ENCODE data around the gene LRCH1.
A peak's percentile ranks its signal among the peaks of the same experiment; 100 is the strongest.

LRCH1 gene

GRCh38 chr13:46668302-46668720 is 115.3 kb downstream of the LRCH1 start:
- DNase-seq: no peak

DNA sequence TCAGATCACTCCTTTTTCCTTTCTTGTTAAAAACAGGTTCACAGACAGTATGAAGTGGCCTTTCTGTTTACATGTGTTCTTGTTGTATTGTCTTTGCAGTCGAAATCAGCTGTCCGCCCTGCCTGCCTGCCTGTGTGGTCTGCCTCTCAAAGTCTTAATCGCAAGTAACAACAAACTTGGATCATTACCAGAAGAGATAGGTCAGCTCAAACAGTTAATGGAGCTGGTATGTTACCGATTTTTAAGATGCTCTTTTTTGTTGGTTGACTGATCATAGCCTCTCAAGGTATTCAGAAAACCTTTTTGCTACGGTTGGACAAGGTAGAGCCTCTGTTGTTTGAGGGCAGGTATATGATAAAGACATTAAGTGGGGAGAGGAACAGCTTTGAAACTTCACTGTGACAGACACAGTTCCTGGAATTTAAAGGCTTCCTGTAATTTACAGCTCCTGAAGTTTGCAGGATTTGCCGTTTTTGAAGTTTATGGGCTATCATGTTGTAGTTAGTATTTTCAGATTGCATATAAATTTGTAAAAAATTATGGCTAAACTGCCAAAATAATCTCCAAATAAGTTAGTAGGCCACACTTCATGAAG is 116.1 kb downstream of the LRCH1 start:
- DNase-seq: no peak

DNA sequence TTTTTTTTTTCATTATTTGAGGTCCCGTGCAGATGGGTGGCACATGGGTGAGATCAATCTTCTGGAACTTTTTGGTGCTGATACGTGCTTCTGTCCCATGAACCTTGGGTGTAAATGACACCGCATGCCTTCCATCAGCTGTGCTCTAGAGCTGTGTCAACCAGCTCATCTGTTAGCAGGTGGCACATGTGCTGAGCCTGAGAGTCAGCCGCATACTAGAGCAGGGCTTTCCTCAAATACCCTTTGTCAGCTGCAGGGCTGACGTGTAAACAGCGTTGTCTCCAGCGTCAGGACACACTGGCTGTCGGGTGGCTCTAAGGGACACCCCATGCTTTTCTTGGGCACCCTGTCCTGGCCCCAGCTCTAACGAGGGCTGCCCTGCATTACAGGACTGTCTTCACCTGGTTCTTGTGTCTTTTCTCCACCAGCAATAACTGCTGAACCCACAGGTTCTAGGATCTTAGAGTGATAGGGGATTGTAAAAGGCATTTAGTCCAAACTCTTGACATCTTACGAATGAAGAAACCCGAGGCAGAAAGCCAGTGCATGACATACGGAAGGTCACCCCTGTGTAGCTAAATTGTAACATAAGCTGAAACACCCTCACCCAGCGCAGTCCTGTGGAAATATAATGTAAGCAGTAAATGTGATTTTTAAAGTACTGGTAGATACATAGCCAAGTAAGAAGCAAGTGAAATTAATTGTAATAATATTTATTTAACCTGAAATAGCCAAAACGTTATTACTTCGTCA is 119.5 kb downstream of the LRCH1 start:
- DNase-seq: no peak

DNA sequence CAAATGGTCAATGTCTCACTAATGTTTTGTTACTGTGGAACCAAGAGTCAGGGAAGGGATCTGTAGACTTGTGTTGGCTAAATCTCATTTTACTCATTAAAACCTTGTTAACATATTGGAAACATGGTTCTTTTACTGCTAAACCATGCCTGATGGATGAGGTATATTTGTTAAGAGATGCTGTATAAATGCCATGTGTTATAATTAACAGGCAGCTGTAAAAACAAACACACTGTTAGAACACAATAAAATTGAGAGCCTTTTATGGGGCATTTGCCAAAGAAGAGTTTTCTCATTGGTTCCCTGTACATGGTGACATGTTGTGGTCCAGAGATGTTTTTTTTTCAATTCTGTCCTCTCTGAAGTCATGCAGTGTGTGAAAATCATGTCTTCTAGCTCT is 122.0 kb downstream of the LRCH1 start:
- peak; percentile 19 for DNase-seq

DNA sequence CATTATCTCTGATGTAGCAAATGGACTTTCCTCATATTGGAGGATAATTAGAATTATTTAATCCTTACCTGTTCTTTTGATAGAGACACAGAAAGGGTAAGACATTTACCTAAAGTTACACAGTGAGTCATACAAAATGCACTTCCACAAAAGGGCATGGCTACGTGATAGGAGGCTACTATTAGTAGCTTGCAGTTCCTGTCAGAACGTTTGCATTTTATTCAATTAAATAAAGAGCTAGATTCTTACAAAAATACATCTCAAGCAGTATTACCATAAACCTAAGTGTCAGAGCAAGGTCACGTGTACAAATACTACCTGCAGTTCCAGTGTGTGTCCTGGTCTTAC is 123.4 kb downstream of the LRCH1 start:
- no peak for DNase-seq

GRCh38 chr13:46679369-46680120 is 126.6 kb downstream of the LRCH1 start:
- DNase-seq: no peak

DNA sequence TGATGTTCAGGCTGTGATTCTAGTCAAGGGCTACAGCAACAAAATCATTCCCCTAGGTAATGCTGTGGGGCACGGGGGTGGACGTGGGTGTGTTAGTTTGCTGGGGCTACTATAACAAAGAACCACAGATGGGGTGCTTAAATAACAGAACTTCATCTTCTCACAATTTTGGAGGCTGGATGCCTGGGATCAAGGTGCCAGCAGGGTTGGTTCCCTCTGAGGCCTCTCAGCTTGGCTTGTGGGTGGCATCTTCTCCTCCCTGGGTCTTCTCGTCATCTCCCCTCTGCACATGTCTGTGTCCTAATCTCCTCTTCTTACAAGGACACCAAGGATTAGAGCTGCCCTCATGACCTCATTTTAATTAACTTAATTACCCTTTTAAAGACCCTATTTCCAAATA is 129.0 kb downstream of the LRCH1 start:
- no peak for DNase-seq

DNA sequence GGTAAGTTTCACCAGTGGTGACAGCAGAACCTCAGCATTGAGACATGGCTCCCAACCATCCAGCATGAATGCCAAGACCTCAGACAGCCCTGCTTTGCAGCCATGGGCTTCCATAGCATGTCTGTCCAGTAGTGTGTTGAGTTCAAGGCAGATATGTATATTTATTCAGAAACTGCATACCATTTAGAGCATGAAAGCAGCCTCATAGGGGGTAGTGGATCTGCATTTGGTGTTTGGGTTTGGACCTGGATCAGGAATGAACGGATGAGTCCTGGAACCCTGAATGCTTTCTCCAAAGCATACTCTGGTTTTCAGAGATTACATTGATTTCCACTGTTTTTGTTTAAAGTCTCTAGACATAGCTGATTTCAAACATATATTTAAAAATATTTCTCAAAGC is 129.7 kb downstream of the LRCH1 start:
- DNase-seq: no peak

DNA sequence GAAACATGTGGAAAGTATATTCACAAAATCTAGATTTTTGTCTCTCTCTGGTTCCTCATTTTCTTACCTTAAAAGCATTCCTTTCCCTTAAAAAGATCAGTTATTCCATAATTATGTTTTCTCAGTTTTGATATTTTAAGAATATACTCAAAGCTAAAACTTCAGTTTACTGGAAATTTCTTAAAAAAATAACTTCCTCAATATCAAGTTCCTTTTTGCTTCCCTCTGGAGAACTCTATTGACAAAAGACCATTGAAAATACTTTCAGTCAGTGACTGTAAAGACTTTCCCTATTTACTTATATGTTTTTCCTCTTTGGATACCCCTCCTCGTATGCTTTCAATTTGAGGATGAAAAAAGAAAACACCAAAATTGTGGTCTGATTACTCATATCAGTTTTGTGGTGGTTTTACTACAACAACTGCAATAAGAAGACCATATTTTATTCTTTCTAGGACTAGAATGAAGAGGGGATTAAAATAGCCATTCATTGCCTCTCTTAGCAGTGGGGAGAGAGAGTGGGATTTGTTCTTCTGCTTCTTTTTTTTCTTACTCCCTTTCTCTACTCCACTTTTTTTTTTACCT is 130.8 kb downstream of the LRCH1 start:
- DNase-seq: no peak

- no peak for DNase-seq
Measured at GRCh38 chr13:46684287-46685001, 131.5 kb downstream of the LRCH1 start.

- DNase-seq: no peak
Measured at GRCh38 chr13:46685006-46685730, 132.2 kb downstream of the LRCH1 start.

DNA sequence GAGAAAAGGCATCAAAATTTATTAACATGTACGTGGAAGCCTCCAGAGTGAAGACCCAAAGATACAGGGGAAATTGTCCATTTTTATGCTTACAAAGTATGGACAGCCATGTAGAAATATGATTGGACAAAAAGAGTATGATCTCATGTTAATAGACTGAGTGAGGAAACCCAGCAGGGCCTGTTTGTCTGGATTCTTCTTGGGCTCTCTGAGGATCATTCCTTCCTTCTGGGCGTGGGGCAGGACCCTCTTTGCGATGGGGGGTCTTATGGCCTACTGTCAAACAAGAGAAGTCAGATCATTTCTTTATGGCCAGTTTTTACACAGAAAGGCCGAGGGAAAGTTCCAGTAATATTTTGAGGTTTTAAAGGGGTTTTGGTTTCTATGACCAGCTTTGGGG is 133.2 kb downstream of the LRCH1 start:
- DNase-seq: no peak

- DNase-seq: no peak
Measured at GRCh38 chr13:46687810-46688209, 134.8 kb downstream of the LRCH1 start.

DNA sequence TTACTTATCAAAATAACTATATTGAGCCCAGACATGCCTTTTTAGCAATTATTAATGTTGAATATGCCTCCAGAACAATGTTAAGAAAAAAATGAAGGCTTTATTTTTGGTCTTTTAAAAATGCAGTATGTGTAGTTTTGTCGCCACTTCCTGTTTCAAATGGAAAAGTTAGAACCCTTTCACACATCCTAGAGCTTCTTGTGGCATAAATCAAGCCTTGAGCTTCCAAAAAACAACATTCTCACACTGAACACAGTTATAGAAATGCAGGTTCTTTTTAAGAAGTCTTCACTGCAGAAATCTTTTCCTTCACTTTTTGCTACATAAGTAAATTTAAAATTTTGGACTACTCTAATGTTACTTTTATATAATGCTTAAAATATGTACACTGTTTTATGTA is 135.3 kb downstream of the LRCH1 start:
- no peak for DNase-seq

DNA sequence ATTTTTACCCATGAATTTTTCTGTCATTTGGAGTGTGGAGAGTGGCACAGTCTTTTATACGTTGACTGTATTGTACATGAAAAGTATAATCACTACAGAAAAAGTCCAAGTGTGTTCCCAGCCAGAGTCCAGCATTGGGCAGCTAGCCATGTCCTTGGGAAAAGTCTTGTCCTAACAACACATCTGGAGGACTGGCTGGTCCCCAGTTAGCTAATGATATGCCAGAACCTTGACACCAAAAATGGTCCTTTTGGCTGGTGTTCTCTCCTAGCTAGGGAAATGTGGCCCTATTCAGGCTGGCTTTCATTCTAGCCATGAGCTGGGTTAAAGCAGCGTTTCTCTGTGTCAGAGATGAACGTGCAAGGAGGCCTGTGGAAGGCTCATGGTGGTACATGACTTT is 145.0 kb downstream of the LRCH1 start:
- no peak for DNase-seq

DNA sequence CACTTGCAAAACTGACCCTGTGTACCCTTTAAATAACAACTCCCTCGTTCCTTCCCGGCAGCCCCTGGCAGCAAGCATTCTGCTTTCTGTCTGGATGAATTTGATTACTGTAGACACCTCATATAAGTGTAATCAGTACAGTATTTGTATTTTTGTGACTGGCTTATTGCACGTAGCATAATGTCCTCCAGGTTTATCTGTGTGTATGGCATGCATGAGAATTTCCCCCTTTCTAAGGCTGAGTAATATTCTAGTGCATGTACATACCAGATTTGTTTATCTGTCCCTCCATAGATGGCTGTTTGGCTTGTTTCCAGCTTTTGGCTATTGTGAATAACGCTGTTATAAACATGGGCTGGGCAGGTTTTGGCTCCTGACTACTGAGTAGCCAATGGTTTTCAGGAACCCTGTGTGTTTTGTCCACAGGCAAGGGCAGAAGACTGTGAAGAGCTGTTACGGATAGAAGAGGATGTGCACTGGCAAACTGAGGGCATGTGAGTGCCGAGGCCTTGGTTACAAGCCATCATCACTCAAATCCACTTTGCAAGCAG is 146.0 kb downstream of the LRCH1 start:
- DNase-seq: no peak

GRCh38 chr13:46712524-46712923 is 159.6 kb downstream of the LRCH1 start:
- no peak for DNase-seq

GRCh38 chr13:46715363-46715762 is 162.4 kb downstream of the LRCH1 start:
- DNase-seq: no peak

- DNase-seq: no peak
Measured at GRCh38 chr13:46716821-46717220, 163.9 kb downstream of the LRCH1 start.

DNA sequence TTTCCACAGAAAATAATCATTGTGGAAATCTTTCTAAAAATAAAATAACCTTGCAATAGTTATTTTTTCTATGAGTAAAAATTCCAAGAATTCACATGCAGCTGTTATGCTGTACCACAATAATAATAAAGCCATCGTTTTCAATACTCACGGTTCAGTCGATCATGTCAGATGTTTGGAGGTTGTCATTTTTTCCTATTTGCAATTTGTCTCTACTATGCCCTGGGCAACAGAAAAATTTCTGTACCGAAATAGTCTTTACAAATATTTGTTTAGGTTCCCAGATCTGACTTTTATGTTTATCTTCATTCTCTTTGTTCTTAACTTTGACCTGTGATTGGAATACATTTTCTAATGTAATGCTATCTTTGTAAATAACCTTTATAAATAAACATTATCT is 164.3 kb downstream of the LRCH1 start:
- DNase-seq: no peak

DNA sequence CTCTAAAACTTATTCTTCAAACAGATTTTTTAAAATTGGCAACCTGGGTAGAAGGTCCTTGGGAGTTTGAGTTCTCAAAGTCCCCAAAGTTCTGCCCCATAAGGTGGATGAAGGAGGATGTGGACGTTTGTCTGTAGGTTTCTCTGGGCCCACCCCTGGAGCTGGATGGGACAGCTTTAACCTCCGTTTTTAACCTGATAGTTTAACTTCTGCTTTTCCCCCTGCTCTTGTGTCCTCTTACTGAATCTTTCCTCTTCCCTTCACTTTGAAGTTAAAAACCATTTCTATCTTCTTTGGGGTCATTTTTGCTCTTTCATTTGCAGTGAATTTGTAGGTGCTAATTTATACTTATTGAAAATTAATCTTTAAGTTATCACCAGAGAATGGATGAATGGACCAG is 164.9 kb downstream of the LRCH1 start:
- no peak for DNase-seq

- DNase-seq: no peak
Measured at GRCh38 chr13:46720189-46720588, 167.2 kb downstream of the LRCH1 start.
